ENCODE results near the gene PLEKHG5. TPM values are rescaled to one million over a fixed set of nuclear protein-coding genes. Genes with fewer than 3 reads are reported as not detected.
A peak's percentile ranks its signal among the peaks of the same experiment; 100 is the strongest.

Gene PLEKHG5
- total RNA-seq, 6 donors from 2014 or later: 5.0 to 31.4 (median 12.6) TPM

DNA sequence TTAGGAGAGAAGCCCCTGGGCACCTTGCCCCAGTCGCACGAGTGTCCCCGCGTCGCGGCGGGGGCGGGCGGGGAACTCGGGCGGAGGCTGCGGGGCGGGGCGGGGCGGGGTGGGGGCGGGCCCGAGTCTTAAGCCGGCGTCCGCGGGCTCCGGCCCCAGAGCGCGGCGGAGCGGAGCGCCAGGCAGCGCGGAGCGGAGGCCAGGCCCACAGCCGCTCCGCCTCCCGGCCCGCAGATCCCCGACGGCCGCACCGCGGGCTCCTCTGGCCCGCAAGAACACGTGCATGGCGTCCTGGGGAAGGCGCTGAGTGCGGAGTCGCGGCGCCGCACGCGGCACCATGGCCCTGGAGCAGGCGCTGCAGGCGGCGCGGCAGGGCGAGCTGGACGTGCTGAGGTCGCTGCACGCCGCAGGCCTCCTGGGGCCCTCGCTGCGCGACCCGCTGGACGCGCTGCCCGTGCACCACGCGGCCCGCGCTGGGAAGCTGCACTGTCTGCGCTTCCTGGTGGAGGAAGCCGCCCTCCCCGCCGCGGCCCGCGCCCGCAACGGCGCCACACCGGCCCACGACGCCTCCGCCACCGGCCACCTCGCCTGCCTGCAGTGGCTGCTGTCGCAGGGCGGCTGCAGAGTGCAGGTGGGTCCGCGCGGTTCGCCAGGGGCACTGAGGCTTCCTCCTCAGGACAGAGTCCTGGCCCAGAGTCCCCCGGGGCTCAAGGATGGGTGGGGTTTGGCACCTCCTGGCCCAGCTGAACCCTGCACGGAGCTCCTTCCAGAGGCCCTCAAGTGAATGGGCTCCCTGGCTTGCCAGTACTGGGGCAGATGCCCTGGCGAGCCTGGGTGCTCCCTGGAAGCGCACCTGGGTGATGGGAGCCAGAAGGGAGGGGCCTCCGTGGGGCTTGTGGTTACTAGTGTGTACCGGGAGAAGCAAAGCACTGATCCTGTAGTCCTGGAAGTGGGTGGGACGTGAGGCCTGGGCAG, 66.6 kb downstream of the PLEKHG5 start, which contains the start of gene ESPN:
TSS of gene ESPN (plus strand) at position 158 of the 975 bp plus-strand sequence. CDS start at position 338, 180 bp downstream.
- Histone ChIP-seq H3K9me3 (no peaks in the 10 kb centered on the region), H3K36me3 (no peaks in the 10 kb centered on the region), H3K4me1 (peaks cover 31 to 43% (median 33%) of the 10 kb centered on the region in 4 donors), H3K27me3 (peaks cover 0 to 56% (median 28%) of the 10 kb centered on the region in 4 donors), H3K27ac (no peak within 1 kb of the TSS), H3K4me3 (peak within 1 kb of the TSS in 3 of 4 donors; percentile 32 to 35 (median 33))
- TF ChIP-seq POLR2AphosphoS5 (IDR thresholded peaks at IDR 0.05): no peak
- no peak for TF ChIP-seq POLR2A (IDR thresholded peaks at IDR 0.05)
- TF ChIP-seq, protein P1, sequence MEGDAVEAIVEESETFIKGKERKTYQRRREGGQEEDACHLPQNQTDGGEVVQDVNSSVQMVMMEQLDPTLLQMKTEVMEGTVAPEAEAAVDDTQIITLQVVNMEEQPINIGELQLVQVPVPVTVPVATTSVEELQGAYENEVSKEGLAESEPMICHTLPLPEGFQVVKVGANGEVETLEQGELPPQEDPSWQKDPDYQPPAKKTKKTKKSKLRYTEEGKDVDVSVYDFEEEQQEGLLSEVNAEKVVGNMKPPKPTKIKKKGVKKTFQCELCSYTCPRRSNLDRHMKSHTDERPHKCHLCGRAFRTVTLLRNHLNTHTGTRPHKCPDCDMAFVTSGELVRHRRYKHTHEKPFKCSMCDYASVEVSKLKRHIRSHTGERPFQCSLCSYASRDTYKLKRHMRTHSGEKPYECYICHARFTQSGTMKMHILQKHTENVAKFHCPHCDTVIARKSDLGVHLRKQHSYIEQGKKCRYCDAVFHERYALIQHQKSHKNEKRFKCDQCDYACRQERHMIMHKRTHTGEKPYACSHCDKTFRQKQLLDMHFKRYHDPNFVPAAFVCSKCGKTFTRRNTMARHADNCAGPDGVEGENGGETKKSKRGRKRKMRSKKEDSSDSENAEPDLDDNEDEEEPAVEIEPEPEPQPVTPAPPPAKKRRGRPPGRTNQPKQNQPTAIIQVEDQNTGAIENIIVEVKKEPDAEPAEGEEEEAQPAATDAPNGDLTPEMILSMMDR (IDR thresholded peaks at IDR 0.05): no peak
- no peak for TF ChIP-seq EP300 (IDR thresholded peaks at IDR 0.05)
- WGBS, 2 donors: 5 to 14% methylated on average over 5 to 35 of the region's 99 CpGs
- DNase-seq: peak in 1 of 2 donors; percentile 86
- ATAC-seq (ENCODE audit: low FRiP score in 2 of 2): peak in 1 of 2 donors; percentile 37

DNA sequence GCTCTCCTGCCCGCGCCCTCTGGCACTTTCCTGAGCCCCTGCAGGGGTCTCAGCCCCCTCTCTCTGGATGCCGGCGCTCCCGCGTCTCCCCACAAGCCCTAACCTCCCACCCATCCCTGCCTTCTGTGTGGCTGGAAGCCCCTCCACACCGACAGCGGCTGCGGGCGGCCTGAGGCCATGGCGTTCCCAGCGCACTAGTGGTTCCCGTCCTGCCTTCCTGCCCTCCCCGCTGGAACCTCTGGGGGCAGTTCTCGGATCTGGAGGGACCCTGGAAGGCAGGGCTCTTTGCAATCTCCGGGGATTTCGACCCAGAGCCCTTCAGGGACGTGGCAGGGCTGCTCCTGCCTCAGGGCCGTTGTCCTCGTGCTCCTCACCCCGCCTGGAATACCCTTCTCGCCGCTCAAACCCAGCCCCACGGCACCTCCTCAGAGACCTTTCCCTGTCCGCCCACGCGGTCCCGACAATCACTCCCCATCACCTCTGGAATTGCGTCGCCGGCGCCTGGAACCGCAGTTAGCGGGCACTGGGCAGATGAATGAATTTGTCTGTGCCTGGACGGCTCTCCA, 67.4 kb downstream of the PLEKHG5 start:
- ATAC-seq (ENCODE audit: low FRiP score in 2 of 2) (no peak), DNase-seq (peak in 1 of 2 donors; percentile 83)
- WGBS, 2 donors: 5 to 9% methylated on average over 21 to 35 of the region's 35 CpGs
- H3K27me3 ChIP-seq: peaks cover 1 to 64% (median 37%) of the 10 kb centered on the region in 4 donors
- no peak overlapping the region for H3K27ac ChIP-seq
- no peaks in the 10 kb centered on the region for H3K36me3 ChIP-seq
- peak overlapping the region in 3 of 4 donors; percentile 32 to 35 (median 33) for H3K4me3 ChIP-seq
- TF ChIP-seq, protein P1 (IDR thresholded peaks at IDR 0.05): peak in 1 of 6 experiments; percentile 19
- TF ChIP-seq POLR2A (IDR thresholded peaks at IDR 0.05) (no peak), EP300 (IDR thresholded peaks at IDR 0.05) (no peak)
- peaks cover 40 to 51% (median 42%) of the 10 kb centered on the region in 4 donors for H3K4me1 ChIP-seq
- H3K9me3 ChIP-seq: no peaks in the 10 kb centered on the region

DNA sequence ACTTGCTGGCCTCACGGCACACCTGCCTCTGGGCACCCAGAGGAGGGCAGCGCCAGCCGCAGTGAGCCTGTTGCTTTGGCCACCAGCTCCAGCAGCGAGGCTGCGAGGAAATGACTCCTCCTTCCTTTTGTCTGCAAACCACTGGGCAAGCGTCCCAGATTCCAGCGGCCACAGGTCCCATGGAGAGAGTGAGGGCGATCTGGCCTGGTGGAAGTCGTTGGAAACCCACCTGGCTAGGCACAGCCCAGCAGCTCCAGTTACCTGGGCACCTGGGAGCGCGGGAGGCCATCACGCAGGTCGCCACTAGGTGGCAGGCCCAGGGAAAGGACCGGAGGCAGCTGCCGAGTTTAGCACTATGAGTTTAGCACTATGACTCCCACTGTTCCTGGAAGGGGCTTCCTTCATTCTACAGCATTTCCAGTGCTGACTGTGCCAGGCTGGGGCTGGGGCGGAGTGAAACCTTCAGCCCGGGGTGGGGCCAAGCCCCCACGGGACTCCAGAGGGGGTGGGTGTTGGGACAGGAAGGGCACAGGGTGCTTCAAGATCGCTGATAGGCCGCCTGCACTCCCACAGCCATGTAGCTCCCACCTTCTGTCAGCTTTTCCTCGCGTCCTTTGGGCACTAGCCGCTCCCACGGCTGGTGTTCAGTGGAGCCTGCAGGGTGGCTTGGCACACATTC, 68.0 kb downstream of the PLEKHG5 start:
- Histone ChIP-seq H3K4me3 (peak overlapping the region in 1 of 4 donors; percentile 32), H3K4me1 (peaks cover 44 to 58% (median 46%) of the 10 kb centered on the region in 4 donors), H3K36me3 (no peaks in the 10 kb centered on the region), H3K27ac (no peak overlapping the region), H3K27me3 (peaks cover 3 to 71% (median 41%) of the 10 kb centered on the region in 4 donors), H3K9me3 (no peaks in the 10 kb centered on the region)
- ATAC-seq (ENCODE audit: low FRiP score in 2 of 2): peak in 1 of 2 donors; percentile 73
- TF ChIP-seq POLR2A (IDR thresholded peaks at IDR 0.05): no peak
- TF ChIP-seq, protein P1 (IDR thresholded peaks at IDR 0.05): peak; percentile 51 to 84 (median 70)
- peak; percentile 61 to 89 for DNase-seq
- 10 to 13% methylated on average over 11 to 18 of the region's 24 CpGs for WGBS, 2 donors

DNA sequence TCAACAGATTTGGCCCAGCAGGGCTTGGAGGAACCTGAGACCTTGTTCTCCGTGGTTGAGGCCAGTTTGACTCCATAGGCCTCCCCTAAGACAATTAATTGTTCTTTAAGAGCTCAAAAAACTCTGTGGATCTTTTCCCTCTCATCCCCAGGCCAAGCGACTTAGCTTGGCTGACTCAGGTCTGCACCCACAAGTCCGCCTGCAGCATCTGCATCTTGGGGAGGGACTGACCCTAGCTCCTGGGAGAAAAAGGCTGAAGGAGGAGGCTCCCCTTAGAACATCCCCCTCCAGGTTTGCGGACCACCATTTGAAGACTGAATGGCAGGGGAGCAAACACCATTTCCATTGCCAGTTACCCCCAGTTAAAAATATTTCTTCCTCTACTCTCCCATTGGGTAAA, 70.2 kb downstream of the PLEKHG5 start:
- H3K4me1 ChIP-seq: peaks cover 44 to 61% (median 46%) of the 10 kb centered on the region in 4 donors
- H3K4me3 ChIP-seq: no peak overlapping the region
- H3K27me3 ChIP-seq: peaks cover 3 to 72% (median 48%) of the 10 kb centered on the region in 4 donors
- DNase-seq: no peak
- WGBS, 2 donors: 53 to 77% methylated on average over 4 of the region's 4 CpGs
- no peaks in the 10 kb centered on the region for H3K9me3 ChIP-seq
- TF ChIP-seq, protein P1 (IDR thresholded peaks at IDR 0.05): no peak
- TF ChIP-seq EP300 (IDR thresholded peaks at IDR 0.05) (no peak), POLR2A (IDR thresholded peaks at IDR 0.05) (no peak), POLR2AphosphoS5 (IDR thresholded peaks at IDR 0.05) (no peak)
- no peak for ATAC-seq (ENCODE audit: low FRiP score in 2 of 2)
- H3K36me3 ChIP-seq: no peaks in the 10 kb centered on the region
- H3K27ac ChIP-seq: no peak overlapping the region
